HG02798 (cell line): ENCODE data around the gene EXOSC7.

ENCODE experiments used
- ATAC-seq: cut with Tn5 transposase; IDR thresholded peaks from one replicate; pipeline ENCODE4 v1.9.1; 2021; ENCODE audit warnings: mild to moderate bottlenecking; ENCODE audit not compliant: unreplicated experiment, poor library complexity

EXOSC7 gene

DNA sequence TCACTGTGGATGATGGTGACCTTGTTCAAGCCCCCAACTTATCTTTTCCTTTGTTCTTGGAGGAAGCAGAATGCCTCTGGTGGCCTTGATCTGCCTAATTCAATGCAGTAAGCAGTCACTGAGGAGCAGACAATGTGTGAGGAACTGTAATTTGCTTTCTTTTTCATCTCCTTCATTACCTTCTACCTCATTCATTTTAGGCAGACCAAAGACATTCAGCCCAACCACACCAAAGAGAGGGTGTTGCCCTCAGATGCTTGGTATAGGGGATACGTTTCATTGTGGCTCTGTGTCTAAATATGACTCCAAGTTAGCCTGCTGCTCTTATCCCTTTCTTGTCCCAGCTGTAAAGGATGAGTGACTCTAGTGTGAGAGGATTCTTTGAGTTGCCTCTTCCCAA lies 15.3 kb downstream of the EXOSC7 start:
- no peak for ATAC-seq

DNA sequence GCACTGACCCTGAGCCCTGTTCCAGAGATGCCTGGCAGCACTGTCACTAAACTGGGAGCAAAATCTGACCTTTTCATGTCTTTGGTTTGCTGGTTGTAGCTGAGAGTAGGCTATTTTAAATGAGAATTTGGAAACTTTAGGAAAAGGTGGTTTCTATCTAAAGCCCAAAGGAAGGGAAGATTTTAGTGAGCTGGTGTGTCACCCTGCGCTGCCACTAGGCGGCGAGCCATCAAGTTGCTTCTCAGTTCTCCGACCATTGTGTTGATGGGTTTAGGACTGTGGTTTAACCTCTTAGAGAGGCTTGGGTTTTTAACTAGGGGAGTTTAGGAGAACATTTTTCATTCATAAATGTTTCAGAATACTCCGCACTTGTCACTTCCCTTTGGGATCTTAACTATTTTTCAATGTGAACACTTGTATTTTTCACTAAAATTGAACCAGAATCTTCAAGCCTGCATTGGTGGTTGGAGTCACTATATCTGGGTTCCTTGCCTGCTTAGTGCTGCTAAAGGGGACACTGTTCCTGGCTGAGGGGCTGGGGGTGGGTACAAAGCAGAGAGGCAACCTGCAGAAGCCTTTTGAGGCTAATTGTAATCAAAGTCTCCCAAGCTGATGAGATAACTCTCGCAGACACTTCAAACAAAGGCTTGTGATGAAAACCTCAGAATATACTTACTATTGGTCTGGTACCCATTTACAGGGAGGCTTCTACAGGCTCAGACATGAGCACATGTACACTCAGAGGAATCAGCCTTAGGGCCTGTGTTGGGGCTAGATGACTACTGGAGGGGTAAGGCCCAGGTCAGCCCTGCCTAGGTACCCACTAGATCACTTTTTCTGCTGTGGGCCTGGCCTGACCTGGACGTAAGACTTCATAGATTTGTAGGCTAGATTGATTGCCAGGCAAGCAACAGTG lies 16.8 kb downstream of the EXOSC7 start:
- no peak for ATAC-seq

- no peak for ATAC-seq
Observed at GRCh38 chr3:44993471-44994205, 17.6 kb downstream of the EXOSC7 start.

GRCh38 chr3:44995142-44995770 lies 19.2 kb downstream of the EXOSC7 start:
- ATAC-seq = no peak

- ATAC-seq = no peak
Observed at GRCh38 chr3:44996556-44996969, 20.5 kb downstream of the EXOSC7 start.

- ATAC-seq = no peak
Observed at GRCh38 chr3:44999782-45000181, 23.7 kb downstream of the EXOSC7 start.

- ATAC-seq = no peak
Observed at GRCh38 chr3:45000823-45001222, 24.8 kb downstream of the EXOSC7 start.

GRCh38 chr3:45001738-45002137 lies 25.7 kb downstream of the EXOSC7 start:
- no peak for ATAC-seq

- no peak for ATAC-seq
Observed at GRCh38 chr3:45002139-45002660, 26.2 kb downstream of the EXOSC7 start.

- ATAC-seq = no peak
Observed at GRCh38 chr3:45002720-45003119, 26.7 kb downstream of the EXOSC7 start.

GRCh38 chr3:45003406-45003805 lies 27.4 kb downstream of the EXOSC7 start:
- no peak for ATAC-seq

GRCh38 chr3:45003859-45004258 lies 27.8 kb downstream of the EXOSC7 start:
- ATAC-seq = no peak

GRCh38 chr3:45007091-45007490 lies 31.0 kb downstream of the EXOSC7 start:
- ATAC-seq = no peak

DNA sequence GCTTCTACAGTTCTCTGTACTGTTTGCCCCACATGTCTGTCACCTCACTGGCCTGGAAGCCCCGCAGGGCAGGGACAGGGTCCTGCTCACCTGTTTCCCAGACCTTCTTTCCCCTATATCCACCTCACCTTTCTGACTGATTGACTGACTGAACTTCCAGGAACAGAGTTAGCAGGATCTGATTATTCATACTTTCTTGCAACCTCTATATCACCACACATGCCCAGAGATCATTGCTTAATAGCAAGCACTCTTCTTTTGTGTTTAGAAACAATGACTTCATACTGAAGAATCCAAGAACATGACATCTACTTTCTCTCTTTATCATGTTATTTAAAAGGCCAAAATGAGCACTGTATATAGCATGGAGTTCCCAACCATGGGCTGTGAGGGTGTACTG lies 32.1 kb downstream of the EXOSC7 start:
- ATAC-seq = no peak

DNA sequence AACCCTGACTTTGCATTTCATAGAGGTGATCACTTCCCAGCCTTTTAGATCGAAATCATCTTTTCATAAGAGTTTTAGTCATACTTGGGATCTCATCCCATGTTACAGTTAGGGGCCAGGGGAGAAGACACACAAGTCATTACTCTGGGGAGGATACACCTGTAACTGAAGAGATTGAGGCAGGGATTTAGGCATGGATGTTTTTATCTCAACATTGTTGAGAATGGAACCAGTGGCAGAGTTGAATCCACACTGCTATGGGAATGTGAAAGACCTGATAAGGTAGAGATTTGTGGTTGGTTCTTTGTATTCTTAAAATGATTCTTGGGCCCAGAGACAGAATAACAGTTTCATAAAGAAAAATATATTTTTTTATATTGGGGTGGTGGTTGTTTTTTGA lies 33.8 kb downstream of the EXOSC7 start:
- no peak for ATAC-seq

GRCh38 chr3:45010811-45011333 lies 34.8 kb downstream of the EXOSC7 start:
- ATAC-seq = no peak

DNA sequence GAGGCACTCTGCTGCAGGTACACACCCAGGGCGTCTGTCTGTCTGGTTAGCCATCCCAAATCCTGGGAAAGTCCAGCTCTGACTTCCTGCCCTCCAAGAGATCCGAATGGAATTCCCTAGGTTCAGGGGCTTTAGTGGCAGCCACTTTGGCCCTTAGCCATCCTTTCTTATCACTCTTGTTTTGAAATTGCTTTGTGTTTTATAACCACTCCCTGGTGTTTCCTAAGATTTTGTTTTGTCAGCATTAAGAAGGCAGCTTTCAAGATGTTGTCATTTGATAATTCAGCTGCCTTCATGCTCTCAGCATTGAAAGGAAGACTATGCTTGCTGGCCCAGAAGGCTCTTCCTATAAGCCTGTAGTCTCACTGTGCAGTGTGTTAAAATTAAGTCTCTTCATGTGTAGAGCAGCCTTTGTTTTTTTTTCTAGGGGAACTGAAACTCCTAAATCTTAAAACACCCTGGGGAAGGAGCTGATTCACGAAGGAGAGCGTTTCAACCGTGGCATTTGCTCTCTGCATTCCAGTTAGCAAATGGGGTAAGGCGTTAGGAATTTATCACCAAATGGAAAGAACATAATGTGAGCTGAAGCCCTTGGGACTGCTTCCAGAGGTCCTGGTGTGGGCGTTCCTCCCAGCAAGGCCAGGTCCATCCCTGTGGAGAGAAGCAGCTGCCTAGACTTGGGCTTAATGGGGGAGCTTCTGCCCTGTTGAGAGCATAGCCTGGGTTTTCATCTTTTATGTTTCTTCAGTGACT lies 35.9 kb downstream of the EXOSC7 start:
- no peak for ATAC-seq

GRCh38 chr3:45012577-45012976 lies 36.5 kb downstream of the EXOSC7 start:
- ATAC-seq = no peak

- no peak for ATAC-seq
Observed at GRCh38 chr3:45016916-45017315, 40.9 kb downstream of the EXOSC7 start.

- no peak for ATAC-seq
Observed at GRCh38 chr3:45017821-45018220, 41.8 kb downstream of the EXOSC7 start.
